GM21825 (cell line): ENCODE measurements around the gene RALB.
"Not testable (repeated sequence)": the region's sequence is repeated elsewhere in the genome, so short reads cannot be mapped to it uniquely, and the experiment has no call there.

Source experiments
- ATAC-seq: cut with Tn5 transposase; IDR thresholded peaks from one replicate; pipeline ENCODE4 v1.9.1; 2021; ENCODE audit warnings: mild to moderate bottlenecking, moderate library complexity; ENCODE audit not compliant: unreplicated experiment

RALB gene

GRCh38 chr2:120224735-120225548 is 27.7 kb upstream of the RALB start:
- no peak for ATAC-seq

GRCh38 chr2:120225549-120226065 is 27.0 kb upstream of the RALB start:
- ATAC-seq = no peak

GRCh38 chr2:120226316-120226715 is 26.3 kb upstream of the RALB start:
- ATAC-seq = no peak

- ATAC-seq = no peak
Observed at GRCh38 chr2:120227111-120227991, 25.3 kb upstream of the RALB start.

- no peak for ATAC-seq
Observed at GRCh38 chr2:120228503-120228902, 24.1 kb upstream of the RALB start.

- ATAC-seq = no peak
Observed at GRCh38 chr2:120229341-120229740, 23.3 kb upstream of the RALB start.

- no peak for ATAC-seq
Observed at GRCh38 chr2:120230515-120231471, 21.9 kb upstream of the RALB start.

GRCh38 chr2:120231564-120231973 is 21.1 kb upstream of the RALB start:
- ATAC-seq = peak; percentile 13

GRCh38 chr2:120231974-120232635 is 20.5 kb upstream of the RALB start:
- ATAC-seq = peak; percentile 80

- no peak for ATAC-seq
Observed at GRCh38 chr2:120233292-120233691, 19.4 kb upstream of the RALB start.

GRCh38 chr2:120235158-120235557 is 17.5 kb upstream of the RALB start:
- ATAC-seq = not testable (repeated sequence)

GRCh38 chr2:120235681-120236080 is 17.0 kb upstream of the RALB start:
- ATAC-seq = no peak

- no peak for ATAC-seq
Observed at GRCh38 chr2:120236316-120236715, 16.3 kb upstream of the RALB start.

GRCh38 chr2:120236791-120237190 is 15.9 kb upstream of the RALB start:
- no peak for ATAC-seq

GRCh38 chr2:120237491-120237902 is 15.2 kb upstream of the RALB start:
- no peak for ATAC-seq

- ATAC-seq = no peak
Observed at GRCh38 chr2:120238728-120239487, 13.7 kb upstream of the RALB start.

- ATAC-seq = no peak
Observed at GRCh38 chr2:120239488-120240287, 13.0 kb upstream of the RALB start.

- no peak for ATAC-seq
Observed at GRCh38 chr2:120240901-120241429, 11.7 kb upstream of the RALB start.
